Erythroblast (primary cell): ENCODE measurements around the gene ALKBH7.
"Not testable (repeated sequence)": the region's sequence is repeated elsewhere in the genome, so short reads cannot be mapped to it uniquely, and the experiment has no call there.

Experiments
- DNase-seq, 2 experiments: peaks; one replicate each; lab custom pipeline; 2025; lab: John Stamatoyannopoulos, UW
- GATA1 ChIP-seq: IDR thresholded peaks from 2 replicates; pipeline ENCODE4 v1.6.1; 2011; ENCODE audit warnings: low read depth, mild to moderate bottlenecking, control low read depth, low read length, moderate library complexity
- POLR2A ChIP-seq: IDR thresholded peaks from 2 replicates; pipeline ENCODE4 v1.6.1; 2011; ENCODE audit warnings: mild to moderate bottlenecking, low read length

ALKBH7 gene

GRCh38 chr19:6357174-6357573, 15.4 kb upstream of the ALKBH7 start:
- TF ChIP-seq GATA1 (no peak), POLR2A (no peak)
- DNase-seq, result no peak

GRCh38 chr19:6358003-6358402, 14.6 kb upstream of the ALKBH7 start:
- no peak for TF ChIP-seq POLR2A
- TF ChIP-seq GATA1, result no peak
- no peak for DNase-seq

GRCh38 chr19:6359568-6360341, 12.8 kb upstream of the ALKBH7 start:
- TF ChIP-seq GATA1 (no peak), POLR2A (no peak)

GRCh38 chr19:6360445-6360844, 12.1 kb upstream of the ALKBH7 start:
- DNase-seq, result not testable (repeated sequence)

More at GRCh38 chr19:6359568-6360341, 12.8 kb upstream of the ALKBH7 start:
- no peak for DNase-seq

DNA sequence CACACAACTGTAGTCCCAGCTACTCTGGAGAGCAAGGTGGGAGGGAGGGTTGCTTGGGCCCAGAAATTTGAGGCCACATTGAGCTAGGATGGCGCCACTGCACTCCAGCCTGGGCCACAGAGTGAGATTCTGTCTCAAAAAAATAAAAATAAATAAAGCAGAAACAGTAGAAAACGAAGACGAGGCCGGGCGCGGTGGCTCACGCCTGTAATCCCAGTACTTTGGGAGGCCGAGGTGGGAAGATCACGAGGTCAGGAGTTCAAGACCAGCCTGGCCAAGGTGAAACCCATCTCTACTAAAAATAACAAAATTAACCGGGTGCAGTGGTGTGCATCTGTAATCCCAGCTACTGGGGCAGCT, 11.8 kb upstream of the ALKBH7 start:
- not testable (repeated sequence) for DNase-seq

DNA sequence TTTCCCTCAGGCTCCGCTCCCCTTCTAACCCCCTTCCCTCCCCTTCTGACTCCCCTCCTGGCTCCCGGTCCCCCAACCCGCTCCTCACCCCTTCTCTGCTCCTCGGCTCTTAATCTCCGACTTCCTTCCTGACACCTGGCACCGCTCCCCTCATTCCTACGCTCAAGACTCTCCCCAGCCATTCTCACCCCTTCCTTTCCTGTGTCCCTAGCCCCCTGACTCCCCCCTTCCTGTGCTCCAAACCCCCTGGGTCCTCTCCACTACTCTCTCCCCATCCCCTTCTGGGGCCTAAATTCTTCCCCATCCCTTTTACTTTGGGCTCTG, 10.6 kb upstream of the ALKBH7 start:
- DNase-seq, result no peak
- TF ChIP-seq POLR2A, result no peak
- TF ChIP-seq GATA1, result no peak

DNA sequence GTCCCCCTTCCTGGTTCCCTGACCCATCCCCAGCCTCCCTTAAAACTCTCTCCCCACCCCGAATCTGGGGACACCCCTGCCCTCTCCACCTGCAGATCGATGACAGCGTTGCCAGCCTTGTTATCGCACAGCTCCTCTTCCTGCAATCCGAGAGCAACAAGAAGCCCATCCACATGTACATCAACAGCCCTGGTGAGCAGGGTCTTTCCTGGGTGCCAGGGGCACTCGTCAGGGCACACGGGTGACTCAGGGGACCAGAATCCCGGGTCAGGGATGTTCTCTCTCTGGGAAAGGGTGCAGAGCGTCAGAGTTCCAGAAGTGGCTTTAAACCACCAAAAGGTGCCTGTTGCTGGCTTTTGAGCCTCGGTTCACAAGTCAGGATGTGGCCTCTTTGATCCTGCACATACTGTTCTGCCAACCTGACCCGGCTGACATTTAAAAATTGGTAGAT, 10.2 kb upstream of the ALKBH7 start:
- DNase-seq, result no peak
- TF ChIP-seq GATA1, result no peak
- TF ChIP-seq POLR2A, result no peak

DNA sequence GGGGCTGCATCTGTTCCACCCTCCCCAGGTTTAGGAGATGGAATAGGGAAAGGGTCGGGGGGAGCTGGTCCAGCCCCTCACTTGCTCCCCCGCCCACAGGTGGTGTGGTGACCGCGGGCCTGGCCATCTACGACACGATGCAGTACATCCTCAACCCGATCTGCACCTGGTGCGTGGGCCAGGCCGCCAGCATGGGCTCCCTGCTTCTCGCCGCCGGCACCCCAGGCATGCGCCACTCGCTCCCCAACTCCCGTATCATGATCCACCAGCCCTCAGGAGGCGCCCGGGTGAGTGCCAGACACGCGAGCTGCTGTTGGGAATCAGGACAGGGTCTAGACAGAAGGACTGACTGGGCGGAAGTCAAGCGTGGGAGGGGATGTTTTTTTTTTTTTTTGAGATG, 8.2 kb upstream of the ALKBH7 start:
- TF ChIP-seq POLR2A (no peak), GATA1 (no peak)
- DNase-seq, result no peak

GRCh38 chr19:6373096-6373812, 660 bp downstream of the ALKBH7 start:
- TF ChIP-seq GATA1, result no peak
- no peak for TF ChIP-seq POLR2A
- DNase-seq, result peak; percentile 99 to 100

DNA sequence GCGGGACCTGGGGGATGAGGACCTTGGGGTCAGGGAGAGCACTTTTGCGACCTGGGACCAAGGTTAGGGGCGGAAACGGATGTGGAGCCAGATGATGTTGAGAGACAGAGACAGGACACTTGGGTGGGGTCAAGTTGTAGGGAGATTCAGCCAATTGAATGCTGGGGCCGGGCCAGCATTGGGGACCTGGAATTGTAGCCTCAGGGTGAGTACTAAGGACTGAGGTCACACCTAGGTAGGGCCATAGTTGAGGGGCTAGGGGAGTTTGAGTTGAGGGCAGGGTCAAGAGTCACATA, 1.2 kb downstream of the ALKBH7 start:
- DNase-seq, result peak in 1 of 2 experiments; percentile 67
- TF ChIP-seq GATA1, result no peak
- no peak for TF ChIP-seq POLR2A

- no peak for TF ChIP-seq GATA1
- no peak for DNase-seq
Observed at GRCh38 chr19:6374161-6374709, 1.6 kb downstream of the ALKBH7 start.

- TF ChIP-seq GATA1, result no peak
- TF ChIP-seq POLR2A, result no peak
- no peak for DNase-seq
Observed at GRCh38 chr19:6374711-6375410, 2.3 kb downstream of the ALKBH7 start.

DNA sequence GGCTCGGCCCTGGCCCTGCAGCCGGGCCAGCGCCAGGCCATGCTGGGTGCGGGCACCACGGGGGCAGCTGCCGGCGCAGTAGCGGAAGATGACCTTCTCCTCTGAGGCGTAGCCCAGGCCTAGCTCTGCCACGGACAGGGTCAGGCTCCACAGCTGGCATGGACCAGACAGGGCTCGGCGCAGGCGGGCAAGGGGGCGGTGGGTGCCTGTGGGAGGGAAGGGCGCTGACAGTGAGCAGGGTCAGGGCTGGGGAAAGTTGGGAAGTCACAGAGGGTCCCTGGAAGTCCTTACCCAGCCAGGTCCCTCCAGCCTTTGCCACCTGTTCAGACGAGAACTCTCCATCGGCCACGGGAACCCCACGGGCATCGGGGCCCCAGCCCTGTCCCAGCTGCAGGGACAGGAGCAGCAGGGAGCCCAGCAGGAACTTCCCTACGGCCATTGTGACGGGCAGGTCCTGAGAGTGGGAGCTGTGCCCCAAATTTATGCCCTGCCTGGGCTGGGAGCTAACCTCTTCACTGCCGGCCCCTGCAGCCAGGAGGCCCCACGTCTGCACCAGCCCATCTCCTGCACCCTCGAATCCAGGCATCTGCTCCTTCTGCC, 2.9 kb downstream of the ALKBH7 start, which contains the start of gene PSPN:
PSPN (minus strand) TSS at position 523 of the 600 bp plus-strand sequence; CDS start at position 439, 84 bp downstream.
- TF ChIP-seq POLR2A, result no peak

More for the DNA sequence above, 2.9 kb downstream of the ALKBH7 start, which contains the start of gene PSPN:
- DNase-seq, result no peak
